IMR-90 (cell line): Measurements from ENCODE around the gene NECAB2.

ENCODE experiments used
- MXI1 ChIP-seq: IDR thresholded peaks from 2 replicates; pipeline ENCODE4 v1.6.1; 2012; ENCODE audit warnings: low read depth, mild to moderate bottlenecking, low read length, moderate library complexity, borderline replicate concordance
- TF ChIP-seq, protein P1 (sequence below): conservative IDR thresholded peaks from 2 replicates; pipeline ENCODE4 v1.5.1; 2012; ENCODE audit warnings: mild to moderate bottlenecking, low read depth, low read length, improper control_type of control experiment

GRCh38 chr16:84036131-84036530 lies 68.1 kb downstream of the NECAB2 start:
- TF ChIP-seq, protein P1, sequence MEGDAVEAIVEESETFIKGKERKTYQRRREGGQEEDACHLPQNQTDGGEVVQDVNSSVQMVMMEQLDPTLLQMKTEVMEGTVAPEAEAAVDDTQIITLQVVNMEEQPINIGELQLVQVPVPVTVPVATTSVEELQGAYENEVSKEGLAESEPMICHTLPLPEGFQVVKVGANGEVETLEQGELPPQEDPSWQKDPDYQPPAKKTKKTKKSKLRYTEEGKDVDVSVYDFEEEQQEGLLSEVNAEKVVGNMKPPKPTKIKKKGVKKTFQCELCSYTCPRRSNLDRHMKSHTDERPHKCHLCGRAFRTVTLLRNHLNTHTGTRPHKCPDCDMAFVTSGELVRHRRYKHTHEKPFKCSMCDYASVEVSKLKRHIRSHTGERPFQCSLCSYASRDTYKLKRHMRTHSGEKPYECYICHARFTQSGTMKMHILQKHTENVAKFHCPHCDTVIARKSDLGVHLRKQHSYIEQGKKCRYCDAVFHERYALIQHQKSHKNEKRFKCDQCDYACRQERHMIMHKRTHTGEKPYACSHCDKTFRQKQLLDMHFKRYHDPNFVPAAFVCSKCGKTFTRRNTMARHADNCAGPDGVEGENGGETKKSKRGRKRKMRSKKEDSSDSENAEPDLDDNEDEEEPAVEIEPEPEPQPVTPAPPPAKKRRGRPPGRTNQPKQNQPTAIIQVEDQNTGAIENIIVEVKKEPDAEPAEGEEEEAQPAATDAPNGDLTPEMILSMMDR: no peak
- no peak for TF ChIP-seq MXI1
